Large intestine (tissue), 3 donors: ENCODE measurements around the gene CORIN. TPM values are rescaled to one million over a fixed set of nuclear protein-coding genes. Genes with fewer than 3 reads are reported as not detected.

Source experiments
- DNase-seq, 2 donors: peaks; one replicate each; pipeline versions ENCODE4 v3.0.0 to v3.0.0-alpha.2; 2013
- H3K27ac ChIP-seq: one replicate; pipeline ENCODE4 v1.5.1; 2013; ENCODE audit warnings: low read length
- H3K27me3 ChIP-seq: 2 replicates; pipeline ENCODE4 v1.6.1; 2013; ENCODE audit warnings: low read length; ENCODE audit not compliant: control insufficient read depth, insufficient read depth
- H3K36me3 ChIP-seq: 2 replicates; pipeline ENCODE4 v1.6.1; 2013; ENCODE audit warnings: low read length; ENCODE audit not compliant: control insufficient read depth, insufficient read depth
- H3K4me1 ChIP-seq: one replicate; pipeline ENCODE4 v1.6.1; 2013; ENCODE audit warnings: low read length; ENCODE audit not compliant: control insufficient read depth, insufficient read depth
- H3K4me3 ChIP-seq: one replicate; pipeline ENCODE4 v1.5.1; 2013; ENCODE audit warnings: low read length
- H3K9me3 ChIP-seq: one replicate; pipeline ENCODE4 v1.6.1; 2013; ENCODE audit warnings: mild to moderate bottlenecking, low read depth, low read length, moderate library complexity; ENCODE audit not compliant: control insufficient read depth
- WGBS: methylation state at CpG from one replicate; pipeline ENCODE4 v1.1.5; 2013; ENCODE audit warnings: low lambda C conversion rate; ENCODE audit not compliant: insufficient coverage; 5-methylcytosine and 5-hydroxymethylcytosine counted together
- polyA plus RNA-seq: library from polyadenylated mRNA; unstranded; fragments of 120-200 nt; gene quantifications from one replicate; pipeline ENCODE4 v1.2.1, GENCODE V29; 2013

CORIN gene
- polyA plus RNA-seq, 1 donor = 0.42 TPM

GRCh38 chr4:47650584-47651130 is 187.2 kb downstream of the CORIN start:
- peaks cover 7% of the 10 kb centered on the region for H3K27me3 ChIP-seq
- no peaks in the 10 kb centered on the region for H3K9me3 ChIP-seq
- no CpG with 5 or more reads among the region's 2 CpGs for WGBS
- no peaks in the 10 kb centered on the region for H3K4me1 ChIP-seq
- no peaks in the 10 kb centered on the region for H3K36me3 ChIP-seq
- H3K27ac ChIP-seq = no peak overlapping the region
- no peak overlapping the region for H3K4me3 ChIP-seq
- no peak for DNase-seq

GRCh38 chr4:47647544-47647943 is 190.3 kb downstream of the CORIN start:
- Histone ChIP-seq H3K4me3 (no peak overlapping the region), H3K4me1 (no peaks in the 10 kb centered on the region), H3K9me3 (no peaks in the 10 kb centered on the region), H3K27ac (no peak overlapping the region), H3K27me3 (peaks cover 7% of the 10 kb centered on the region), H3K36me3 (no peaks in the 10 kb centered on the region)
- 80% methylated on average over 1 of the region's 3 CpGs for WGBS
- no peak for DNase-seq

DNA sequence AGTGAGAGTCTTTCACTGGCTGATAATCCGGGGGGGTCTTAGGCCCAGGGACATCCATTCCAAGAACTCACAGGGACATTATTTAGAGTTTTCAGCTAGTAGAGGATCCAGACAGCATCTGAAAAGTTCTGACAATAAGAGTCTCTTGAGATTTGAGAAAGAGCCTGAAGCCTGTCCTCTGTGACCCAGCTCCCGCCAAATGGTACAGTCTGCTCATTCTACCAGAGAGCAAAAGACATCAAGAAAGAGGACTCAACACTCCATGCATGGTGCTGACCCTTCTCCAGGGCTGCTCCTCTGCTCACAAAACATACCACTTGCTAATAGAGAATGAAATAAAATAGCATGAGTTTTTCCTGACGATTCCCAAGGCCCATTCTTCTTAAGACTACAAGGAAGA is 190.8 kb downstream of the CORIN start:
- DNase-seq = no peak
- Histone ChIP-seq H3K27me3 (peaks cover 7% of the 10 kb centered on the region), H3K36me3 (no peaks in the 10 kb centered on the region), H3K9me3 (no peaks in the 10 kb centered on the region), H3K4me3 (no peak overlapping the region), H3K27ac (no peak overlapping the region), H3K4me1 (no peaks in the 10 kb centered on the region)
- 100% methylated on average over 1 of the region's 3 CpGs for WGBS

GRCh38 chr4:47646372-47646771 is 191.5 kb downstream of the CORIN start:
- H3K4me1 ChIP-seq = no peaks in the 10 kb centered on the region
- no peak for DNase-seq
- no peaks in the 10 kb centered on the region for H3K9me3 ChIP-seq
- no peak overlapping the region for H3K4me3 ChIP-seq
- no peaks in the 10 kb centered on the region for H3K36me3 ChIP-seq
- WGBS = no CpG with 5 or more reads among the region's 3 CpGs
- peaks cover 7% of the 10 kb centered on the region for H3K27me3 ChIP-seq
- H3K27ac ChIP-seq = no peak overlapping the region

DNA sequence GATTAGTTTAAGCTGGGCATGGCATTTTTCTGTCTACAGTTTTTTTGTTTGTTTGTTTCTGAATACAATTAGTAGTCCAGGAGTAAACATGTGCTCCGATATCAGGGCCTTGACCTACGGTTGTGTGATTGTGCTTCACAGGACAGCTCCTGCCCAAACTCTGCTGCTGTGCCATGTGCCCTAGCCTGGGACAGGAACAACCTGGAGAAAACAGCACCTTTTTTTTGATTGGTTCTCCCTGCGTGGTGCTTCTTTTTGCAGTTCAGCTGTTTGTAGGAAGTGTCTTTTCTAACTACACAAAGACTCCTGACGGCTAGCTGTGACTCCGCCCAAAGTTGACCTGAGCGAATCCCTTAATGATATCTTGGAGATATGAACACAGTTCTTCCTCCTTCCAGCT is 194.0 kb downstream of the CORIN start:
- H3K4me3 ChIP-seq = no peak overlapping the region
- H3K9me3 ChIP-seq = no peaks in the 10 kb centered on the region
- no peaks in the 10 kb centered on the region for H3K36me3 ChIP-seq
- WGBS = no CpG with 5 or more reads among the region's 6 CpGs
- DNase-seq = no peak
- peaks cover 2% of the 10 kb centered on the region for H3K27me3 ChIP-seq
- H3K4me1 ChIP-seq = no peaks in the 10 kb centered on the region
- H3K27ac ChIP-seq = no peak overlapping the region

GRCh38 chr4:47642985-47643760 is 194.7 kb downstream of the CORIN start:
- no peaks in the 10 kb centered on the region for H3K4me1 ChIP-seq
- no peak for DNase-seq
- no peaks in the 10 kb centered on the region for H3K36me3 ChIP-seq
- no peak overlapping the region for H3K4me3 ChIP-seq
- WGBS = 80% methylated on average over 2 of the region's 7 CpGs
- H3K27ac ChIP-seq = no peak overlapping the region
- no peaks in the 10 kb centered on the region for H3K27me3 ChIP-seq
- H3K9me3 ChIP-seq = no peaks in the 10 kb centered on the region

- Histone ChIP-seq H3K9me3 (no peaks in the 10 kb centered on the region), H3K27ac (no peak overlapping the region), H3K4me3 (no peak overlapping the region), H3K27me3 (no peaks in the 10 kb centered on the region), H3K36me3 (no peaks in the 10 kb centered on the region), H3K4me1 (no peaks in the 10 kb centered on the region)
- DNase-seq = no peak
- WGBS = 71% methylated on average over 2 of the region's 6 CpGs
Observed at GRCh38 chr4:47642191-47642830, 195.6 kb downstream of the CORIN start.

GRCh38 chr4:47641755-47642154 is 196.1 kb downstream of the CORIN start:
- Histone ChIP-seq H3K36me3 (no peaks in the 10 kb centered on the region), H3K4me3 (no peak overlapping the region), H3K27me3 (no peaks in the 10 kb centered on the region), H3K4me1 (no peaks in the 10 kb centered on the region), H3K27ac (no peak overlapping the region), H3K9me3 (no peaks in the 10 kb centered on the region)
- no peak for DNase-seq
- WGBS = no CpG with 5 or more reads among the region's 1 CpG

DNA sequence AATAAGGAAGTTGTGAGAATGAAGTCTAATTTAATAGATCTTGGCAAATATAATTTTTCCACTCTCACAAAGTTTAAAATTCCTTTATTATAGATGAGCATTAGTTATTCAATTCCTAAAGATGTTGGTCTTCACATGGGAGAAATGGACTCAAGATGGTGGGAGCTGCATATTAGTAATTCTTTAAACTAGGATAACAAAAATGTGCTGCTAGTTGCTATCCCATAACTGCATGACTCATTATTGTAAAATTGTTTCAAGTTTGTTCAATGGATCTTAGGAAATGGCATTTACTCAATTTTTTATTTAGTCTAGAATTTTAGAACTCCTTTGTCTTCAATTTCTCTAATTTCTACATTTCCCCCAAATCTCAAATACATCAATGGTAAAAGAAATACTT is 197.0 kb downstream of the CORIN start:
- DNase-seq = no peak

GRCh38 chr4:47639531-47639930 is 198.3 kb downstream of the CORIN start:
- no peak overlapping the region for H3K27ac ChIP-seq
- no peaks in the 10 kb centered on the region for H3K9me3 ChIP-seq
- H3K36me3 ChIP-seq = no peaks in the 10 kb centered on the region
- no peaks in the 10 kb centered on the region for H3K27me3 ChIP-seq
- DNase-seq = no peak
- H3K4me3 ChIP-seq = no peak overlapping the region
- no peaks in the 10 kb centered on the region for H3K4me1 ChIP-seq
- WGBS = no CpG with 5 or more reads among the region's 3 CpGs

More for the DNA sequence above, 197.0 kb downstream of the CORIN start:
- H3K27ac ChIP-seq = no peak overlapping the region
- H3K27me3 ChIP-seq = no peaks in the 10 kb centered on the region
- no peaks in the 10 kb centered on the region for H3K36me3 ChIP-seq
- H3K4me3 ChIP-seq = no peak overlapping the region
- no peaks in the 10 kb centered on the region for H3K9me3 ChIP-seq
- no peaks in the 10 kb centered on the region for H3K4me1 ChIP-seq
